SK-N-SH treated with all-trans-retinoic acid at 6 μM for 48 hours (cell line): ENCODE data around the gene HMCN2.

Experiments used
- ATAC-seq: fragments of 200-7000 bp; cut with Tn5 transposase; 3 replicates; pipeline ENCODE4 v1.9.1; 2020; ENCODE audit warnings: mild to moderate bottlenecking, moderate library complexity
- ARNTL ChIP-seq: fragments of 450-650 bp; formaldehyde crosslinking; IDR thresholded peaks from 2 replicates; pipeline ENCODE4 v1.5.0; 2020; ENCODE audit warnings: low read depth, mild to moderate bottlenecking, moderate library complexity, borderline replicate concordance
- BACH2 ChIP-seq: fragments of 250-450 bp; sonication (Bioruptor Pico); IDR thresholded peaks from 2 replicates; pipeline ENCODE4 v1.9.0; 2021; ENCODE audit warnings: mild to moderate bottlenecking, borderline replicate concordance
- CSDC2 ChIP-seq: fragments of 250-450 bp; sonication (Bioruptor Pico); IDR thresholded peaks from 2 replicates; pipeline ENCODE4 v1.5.0; 2020; ENCODE audit warnings: mild to moderate bottlenecking, moderate library complexity
- CSRNP3 ChIP-seq: fragments of 250-450 bp; sonication (Bioruptor Pico); IDR thresholded peaks from 2 replicates; pipeline ENCODE4 v1.5.1; 2021; ENCODE audit warnings: mild to moderate bottlenecking, moderate library complexity
- GLIS3 ChIP-seq: fragments of 250-450 bp; sonication (Bioruptor Pico); IDR thresholded peaks from 2 replicates; pipeline ENCODE4 v1.5.0; 2020; ENCODE audit warnings: mild to moderate bottlenecking, moderate library complexity
- ISL1 ChIP-seq: fragments of 250-450 bp; sonication (Bioruptor Pico); IDR thresholded peaks from 2 replicates; pipeline ENCODE4 v2.1.2; 2022; ENCODE audit warnings: mild to moderate bottlenecking, moderate library complexity
- OSR1 ChIP-seq: fragments of 250-450 bp; sonication (Bioruptor Pico); IDR thresholded peaks from 2 replicates; pipeline ENCODE4 v1.8.0; 2022; ENCODE audit warnings: moderate library complexity, mild to moderate bottlenecking, inconsistent platforms
- PATZ1 ChIP-seq: fragments of 250-450 bp; sonication (Bioruptor Pico); IDR thresholded peaks from 2 replicates; pipeline ENCODE4 v1.8.0; 2020; ENCODE audit warnings: mild to moderate bottlenecking, moderate library complexity, borderline replicate concordance
- PPARA ChIP-seq: fragments of 250-450 bp; sonication (Bioruptor Pico); IDR thresholded peaks from 2 replicates; pipeline ENCODE4 v1.5.0; 2020; ENCODE audit warnings: mild to moderate bottlenecking, borderline replicate concordance
- RARB ChIP-seq: fragments of 250-450 bp; sonication (Bioruptor Pico); IDR thresholded peaks from 2 replicates; pipeline ENCODE4 v1.8.0; 2021; ENCODE audit warnings: mild to moderate bottlenecking, moderate library complexity
- TCF4 ChIP-seq: fragments of 250-450 bp; sonication (Bioruptor Pico); IDR thresholded peaks from 2 replicates; pipeline ENCODE4 v1.8.0; 2021; ENCODE audit warnings: mild to moderate bottlenecking, moderate library complexity, borderline replicate concordance
- TSHZ2 ChIP-seq: fragments of 250-450 bp; sonication (Bioruptor Pico); IDR thresholded peaks from 2 replicates; pipeline ENCODE4 v1.5.0; 2020; ENCODE audit warnings: mild to moderate bottlenecking, moderate library complexity
- ZC3H10 ChIP-seq: fragments of 250-450 bp; sonication (Bioruptor Pico); IDR thresholded peaks from 2 replicates; pipeline ENCODE4 v1.5.1; 2021; ENCODE audit warnings: mild to moderate bottlenecking, moderate library complexity
- ZFP3 ChIP-seq: fragments of 250-450 bp; sonication (Bioruptor Pico); IDR thresholded peaks from 2 replicates; pipeline ENCODE4 v1.5.0; 2020; ENCODE audit warnings: mild to moderate bottlenecking, moderate library complexity
- ZFP30 ChIP-seq: fragments of 450-650 bp; formaldehyde crosslinking; IDR thresholded peaks from 2 replicates; pipeline ENCODE4 v1.5.0; 2022; ENCODE audit warnings: mild to moderate bottlenecking, moderate library complexity
- ZNF565 ChIP-seq: fragments of 450-650 bp; formaldehyde crosslinking; conservative IDR thresholded peaks from 2 replicates; pipeline ENCODE4 v1.5.0; 2020; ENCODE audit warnings: low read depth, mild to moderate bottlenecking, moderate library complexity
- ZNF70 ChIP-seq: fragments of 450-650 bp; formaldehyde crosslinking; IDR thresholded peaks from 2 replicates; pipeline ENCODE4 v1.5.0; 2020; ENCODE audit warnings: mild to moderate bottlenecking, moderate library complexity
- ZNF8 ChIP-seq: fragments of 450-650 bp; formaldehyde crosslinking; IDR thresholded peaks from 2 replicates; pipeline ENCODE4 v1.5.0; 2020; ENCODE audit warnings: mild to moderate bottlenecking, moderate library complexity
- TF ChIP-seq, protein P1 (sequence below): fragments of 250-450 bp; sonication (Bioruptor Pico); IDR thresholded peaks from 2 replicates; pipeline ENCODE4 v1.8.0; 2021; ENCODE audit warnings: low read depth, mild to moderate bottlenecking, moderate library complexity, borderline replicate concordance
- TF ChIP-seq, protein P2 (sequence below): fragments of 250-450 bp; sonication (Bioruptor Pico); IDR thresholded peaks from 2 replicates; pipeline ENCODE4 v1.5.1; 2020; ENCODE audit warnings: low read depth, mild to moderate bottlenecking, moderate library complexity

HMCN2 gene

GRCh38 chr9:130463763-130464745 is 198.5 kb downstream of the HMCN2 start:
- TF ChIP-seq ZFP3 (CRISPR knock-in tag) (no peak), TSHZ2 (CRISPR knock-in tag) (no peak), ZNF70 (CRISPR knock-in tag) (no peak), ISL1 (CRISPR knock-in tag) (no peak), TCF4 (CRISPR knock-in tag) (no peak), PATZ1 (CRISPR knock-in tag) (no peak), RARB (CRISPR knock-in tag) (no peak), ZNF565 (CRISPR knock-in tag) (no peak), ARNTL (CRISPR knock-in tag) (no peak), GLIS3 (CRISPR knock-in tag) (no peak), CSDC2 (CRISPR knock-in tag) (no peak)
- TF ChIP-seq, protein P1, sequence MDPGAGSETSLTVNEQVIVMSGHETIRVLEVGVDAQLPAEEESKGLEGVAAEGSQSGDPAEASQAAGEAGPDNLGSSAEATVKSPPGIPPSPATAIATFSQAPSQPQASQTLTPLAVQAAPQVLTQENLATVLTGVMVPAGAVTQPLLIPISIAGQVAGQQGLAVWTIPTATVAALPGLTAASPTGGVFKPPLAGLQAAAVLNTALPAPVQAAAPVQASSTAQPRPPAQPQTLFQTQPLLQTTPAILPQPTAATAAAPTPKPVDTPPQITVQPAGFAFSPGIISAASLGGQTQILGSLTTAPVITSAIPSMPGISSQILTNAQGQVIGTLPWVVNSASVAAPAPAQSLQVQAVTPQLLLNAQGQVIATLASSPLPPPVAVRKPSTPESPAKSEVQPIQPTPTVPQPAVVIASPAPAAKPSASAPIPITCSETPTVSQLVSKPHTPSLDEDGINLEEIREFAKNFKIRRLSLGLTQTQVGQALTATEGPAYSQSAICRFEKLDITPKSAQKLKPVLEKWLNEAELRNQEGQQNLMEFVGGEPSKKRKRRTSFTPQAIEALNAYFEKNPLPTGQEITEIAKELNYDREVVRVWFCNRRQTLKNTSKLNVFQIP (CRISPR knock-in tag), result no peak
- TF ChIP-seq, protein P2, sequence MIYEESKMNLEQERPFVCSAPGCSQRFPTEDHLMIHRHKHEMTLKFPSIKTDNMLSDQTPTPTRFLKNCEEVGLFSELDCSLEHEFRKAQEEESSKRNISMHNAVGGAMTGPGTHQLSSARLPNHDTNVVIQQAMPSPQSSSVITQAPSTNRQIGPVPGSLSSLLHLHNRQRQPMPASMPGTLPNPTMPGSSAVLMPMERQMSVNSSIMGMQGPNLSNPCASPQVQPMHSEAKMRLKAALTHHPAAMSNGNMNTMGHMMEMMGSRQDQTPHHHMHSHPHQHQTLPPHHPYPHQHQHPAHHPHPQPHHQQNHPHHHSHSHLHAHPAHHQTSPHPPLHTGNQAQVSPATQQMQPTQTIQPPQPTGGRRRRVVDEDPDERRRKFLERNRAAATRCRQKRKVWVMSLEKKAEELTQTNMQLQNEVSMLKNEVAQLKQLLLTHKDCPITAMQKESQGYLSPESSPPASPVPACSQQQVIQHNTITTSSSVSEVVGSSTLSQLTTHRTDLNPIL (CRISPR knock-in tag), result no peak
- TF ChIP-seq, all 23 proteins: peak for 0
- ATAC-seq, result no peak

GRCh38 chr9:130465383-130466096 is 200.0 kb downstream of the HMCN2 start:
- no peak for ATAC-seq
- no peak for TF ChIP-seq OSR1 (CRISPR knock-in tag)
- TF ChIP-seq CSRNP3 (CRISPR knock-in tag), result no peak
- no peak for TF ChIP-seq ZNF8 (CRISPR knock-in tag)
- no peak for TF ChIP-seq TSHZ2 (CRISPR knock-in tag)
- no peak for TF ChIP-seq ZC3H10 (CRISPR knock-in tag)
- no peak for TF ChIP-seq ZNF565 (CRISPR knock-in tag)
- TF ChIP-seq ZFP3 (CRISPR knock-in tag), result no peak
- no peak for TF ChIP-seq PPARA (CRISPR knock-in tag)
- no peak for TF ChIP-seq TCF4 (CRISPR knock-in tag)
- no peak for TF ChIP-seq ARNTL (CRISPR knock-in tag)
- TF ChIP-seq, protein P2 (CRISPR knock-in tag), result no peak
- TF ChIP-seq RARB (CRISPR knock-in tag), result no peak
- TF ChIP-seq ZFP30 (CRISPR knock-in tag), result no peak
- no peak for TF ChIP-seq BACH2 (CRISPR knock-in tag)
- TF ChIP-seq, protein P1 (CRISPR knock-in tag), result no peak
- TF ChIP-seq, all 23 proteins: peak for 0
